ENCODE results near the gene HBG1.

- TF ChIP-seq CTCF (conservative IDR thresholded peaks at IDR 0.05; ENCODE audit: low read depth in 2 of 2): no peak
- TF ChIP-seq POLR2AphosphoS5 (IDR thresholded peaks at IDR 0.05; ENCODE audit: low read depth): no peak
- no peak for TF ChIP-seq EZH2phosphoT487 (IDR thresholded peaks at IDR 0.05; ENCODE audit: unreplicated experiment)
- TF ChIP-seq EZH2 (IDR thresholded peaks at IDR 0.05; ENCODE audit: low read depth, unreplicated experiment): no peak
- TF ChIP-seq CREB1 (CRISPR knock-in tag; IDR thresholded peaks at IDR 0.05; ENCODE audit: low read depth): no peak
- no peak for TF ChIP-seq JUNB (IDR thresholded peaks at IDR 0.05; ENCODE audit: unreplicated experiment)
- no peak for TF ChIP-seq ZNF331 (CRISPR knock-in tag; IDR thresholded peaks at IDR 0.05; ENCODE audit: low read depth)
- TF ChIP-seq, protein P1, sequence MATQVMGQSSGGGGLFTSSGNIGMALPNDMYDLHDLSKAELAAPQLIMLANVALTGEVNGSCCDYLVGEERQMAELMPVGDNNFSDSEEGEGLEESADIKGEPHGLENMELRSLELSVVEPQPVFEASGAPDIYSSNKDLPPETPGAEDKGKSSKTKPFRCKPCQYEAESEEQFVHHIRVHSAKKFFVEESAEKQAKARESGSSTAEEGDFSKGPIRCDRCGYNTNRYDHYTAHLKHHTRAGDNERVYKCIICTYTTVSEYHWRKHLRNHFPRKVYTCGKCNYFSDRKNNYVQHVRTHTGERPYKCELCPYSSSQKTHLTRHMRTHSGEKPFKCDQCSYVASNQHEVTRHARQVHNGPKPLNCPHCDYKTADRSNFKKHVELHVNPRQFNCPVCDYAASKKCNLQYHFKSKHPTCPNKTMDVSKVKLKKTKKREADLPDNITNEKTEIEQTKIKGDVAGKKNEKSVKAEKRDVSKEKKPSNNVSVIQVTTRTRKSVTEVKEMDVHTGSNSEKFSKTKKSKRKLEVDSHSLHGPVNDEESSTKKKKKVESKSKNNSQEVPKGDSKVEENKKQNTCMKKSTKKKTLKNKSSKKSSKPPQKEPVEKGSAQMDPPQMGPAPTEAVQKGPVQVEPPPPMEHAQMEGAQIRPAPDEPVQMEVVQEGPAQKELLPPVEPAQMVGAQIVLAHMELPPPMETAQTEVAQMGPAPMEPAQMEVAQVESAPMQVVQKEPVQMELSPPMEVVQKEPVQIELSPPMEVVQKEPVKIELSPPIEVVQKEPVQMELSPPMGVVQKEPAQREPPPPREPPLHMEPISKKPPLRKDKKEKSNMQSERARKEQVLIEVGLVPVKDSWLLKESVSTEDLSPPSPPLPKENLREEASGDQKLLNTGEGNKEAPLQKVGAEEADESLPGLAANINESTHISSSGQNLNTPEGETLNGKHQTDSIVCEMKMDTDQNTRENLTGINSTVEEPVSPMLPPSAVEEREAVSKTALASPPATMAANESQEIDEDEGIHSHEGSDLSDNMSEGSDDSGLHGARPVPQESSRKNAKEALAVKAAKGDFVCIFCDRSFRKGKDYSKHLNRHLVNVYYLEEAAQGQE (IDR thresholded peaks at IDR 0.05; ENCODE audit: unreplicated experiment): no peak
- no peak for TF ChIP-seq NANOG (IDR thresholded peaks at IDR 0.05; ENCODE audit: borderline replicate concordance)
- no peak for TF ChIP-seq ETS1 (IDR thresholded peaks at IDR 0.05)
- TF ChIP-seq ZNF114 (CRISPR knock-in tag; IDR thresholded peaks at IDR 0.05): no peak
- TF ChIP-seq STAT1 (IDR thresholded peaks at IDR 0.05; ENCODE audit: unreplicated experiment): no peak
- TF ChIP-seq, protein P2, sequence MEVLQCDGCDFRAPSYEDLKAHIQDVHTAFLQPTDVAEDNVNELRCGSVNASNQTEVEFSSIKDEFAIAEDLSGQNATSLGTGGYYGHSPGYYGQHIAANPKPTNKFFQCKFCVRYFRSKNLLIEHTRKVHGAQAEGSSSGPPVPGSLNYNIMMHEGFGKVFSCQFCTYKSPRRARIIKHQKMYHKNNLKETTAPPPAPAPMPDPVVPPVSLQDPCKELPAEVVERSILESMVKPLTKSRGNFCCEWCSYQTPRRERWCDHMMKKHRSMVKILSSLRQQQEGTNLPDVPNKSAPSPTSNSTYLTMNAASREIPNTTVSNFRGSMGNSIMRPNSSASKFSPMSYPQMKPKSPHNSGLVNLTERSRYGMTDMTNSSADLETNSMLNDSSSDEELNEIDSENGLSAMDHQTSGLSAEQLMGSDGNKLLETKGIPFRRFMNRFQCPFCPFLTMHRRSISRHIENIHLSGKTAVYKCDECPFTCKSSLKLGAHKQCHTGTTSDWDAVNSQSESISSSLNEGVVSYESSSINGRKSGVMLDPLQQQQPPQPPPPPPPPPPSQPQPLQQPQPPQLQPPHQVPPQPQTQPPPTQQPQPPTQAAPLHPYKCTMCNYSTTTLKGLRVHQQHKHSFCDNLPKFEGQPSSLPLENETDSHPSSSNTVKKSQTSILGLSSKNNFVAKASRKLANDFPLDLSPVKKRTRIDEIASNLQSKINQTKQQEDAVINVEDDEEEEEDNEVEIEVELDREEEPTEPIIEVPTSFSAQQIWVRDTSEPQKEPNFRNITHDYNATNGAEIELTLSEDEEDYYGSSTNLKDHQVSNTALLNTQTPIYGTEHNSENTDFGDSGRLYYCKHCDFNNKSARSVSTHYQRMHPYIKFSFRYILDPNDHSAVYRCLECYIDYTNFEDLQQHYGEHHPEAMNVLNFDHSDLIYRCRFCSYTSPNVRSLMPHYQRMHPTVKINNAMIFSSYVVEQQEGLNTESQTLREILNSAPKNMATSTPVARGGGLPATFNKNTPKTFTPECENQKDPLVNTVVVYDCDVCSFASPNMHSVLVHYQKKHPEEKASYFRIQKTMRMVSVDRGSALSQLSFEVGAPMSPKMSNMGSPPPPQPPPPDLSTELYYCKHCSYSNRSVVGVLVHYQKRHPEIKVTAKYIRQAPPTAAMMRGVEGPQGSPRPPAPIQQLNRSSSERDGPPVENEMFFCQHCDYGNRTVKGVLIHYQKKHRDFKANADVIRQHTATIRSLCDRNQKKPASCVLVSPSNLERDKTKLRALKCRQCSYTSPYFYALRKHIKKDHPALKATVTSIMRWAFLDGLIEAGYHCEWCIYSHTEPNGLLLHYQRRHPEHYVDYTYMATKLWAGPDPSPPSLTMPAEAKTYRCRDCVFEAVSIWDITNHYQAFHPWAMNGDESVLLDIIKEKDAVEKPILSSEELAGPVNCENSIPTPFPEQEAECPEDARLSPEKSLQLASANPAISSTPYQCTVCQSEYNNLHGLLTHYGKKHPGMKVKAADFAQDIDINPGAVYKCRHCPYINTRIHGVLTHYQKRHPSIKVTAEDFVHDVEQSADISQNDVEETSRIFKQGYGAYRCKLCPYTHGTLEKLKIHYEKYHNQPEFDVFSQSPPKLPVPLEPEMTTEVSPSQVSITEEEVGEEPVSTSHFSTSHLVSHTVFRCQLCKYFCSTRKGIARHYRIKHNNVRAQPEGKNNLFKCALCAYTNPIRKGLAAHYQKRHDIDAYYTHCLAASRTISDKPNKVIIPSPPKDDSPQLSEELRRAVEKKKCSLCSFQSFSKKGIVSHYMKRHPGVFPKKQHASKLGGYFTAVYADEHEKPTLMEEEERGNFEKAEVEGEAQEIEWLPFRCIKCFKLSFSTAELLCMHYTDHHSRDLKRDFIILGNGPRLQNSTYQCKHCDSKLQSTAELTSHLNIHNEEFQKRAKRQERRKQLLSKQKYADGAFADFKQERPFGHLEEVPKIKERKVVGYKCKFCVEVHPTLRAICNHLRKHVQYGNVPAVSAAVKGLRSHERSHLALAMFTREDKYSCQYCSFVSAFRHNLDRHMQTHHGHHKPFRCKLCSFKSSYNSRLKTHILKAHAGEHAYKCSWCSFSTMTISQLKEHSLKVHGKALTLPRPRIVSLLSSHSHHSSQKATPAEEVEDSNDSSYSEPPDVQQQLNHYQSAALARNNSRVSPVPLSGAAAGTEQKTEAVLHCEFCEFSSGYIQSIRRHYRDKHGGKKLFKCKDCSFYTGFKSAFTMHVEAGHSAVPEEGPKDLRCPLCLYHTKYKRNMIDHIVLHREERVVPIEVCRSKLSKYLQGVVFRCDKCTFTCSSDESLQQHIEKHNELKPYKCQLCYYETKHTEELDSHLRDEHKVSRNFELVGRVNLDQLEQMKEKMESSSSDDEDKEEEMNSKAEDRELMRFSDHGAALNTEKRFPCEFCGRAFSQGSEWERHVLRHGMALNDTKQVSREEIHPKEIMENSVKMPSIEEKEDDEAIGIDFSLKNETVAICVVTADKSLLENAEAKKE (CRISPR knock-in tag; IDR thresholded peaks at IDR 0.05): no peak
Observed at GRCh38 chr11:5275369-5276110, 25.9 kb upstream of the HBG1 start.

All from GM23338 (cell line).